Activated CD8-positive, alpha-beta T cell treated with anti-CD3 and anti-CD28 coated beads for 36 hours (primary cell): ENCODE data around the gene CELF2. TPM values are rescaled to one million over a fixed set of nuclear protein-coding genes. Genes with fewer than 3 reads are reported as not detected.
A peak's percentile ranks its signal among the peaks of the same experiment; 100 is the strongest.

Experiments used
- ATAC-seq: fragments of 200-7000 bp; cut with Tn5 transposase; one replicate; pipeline ENCODE4 v1.10.0; 2021; ENCODE audit warnings: mild to moderate bottlenecking, moderate library complexity
- CTCF ChIA-PET: fragments of 350-600 bp; sonication (Branson Sonifier 250); formaldehyde crosslinking; loops from one replicate; lab custom pipeline; 2021; ENCODE audit warnings: antibody characterized with exemption; lab: Charles Lee
- POLR2A ChIA-PET: fragments of 350-600 bp; sonication (Branson Sonifier 250); formaldehyde crosslinking; loops from one replicate; lab custom pipeline; 2021; ENCODE audit warnings: antibody characterized with exemption; lab: Charles Lee
- DNase-seq: peaks from one replicate; pipeline ENCODE4 v3.0.0-alpha.2; 2020
- H3K27ac Mint-ChIP-seq: one replicate; pipeline ENCODE4 v1.8.0; 2021; ENCODE audit warnings: mild to moderate bottlenecking, mixed read lengths
- H3K27me3 Mint-ChIP-seq: one replicate; pipeline ENCODE4 v1.8.0; 2021; ENCODE audit warnings: mixed read lengths
- H3K36me3 Mint-ChIP-seq: one replicate; pipeline ENCODE4 v1.8.0; 2021; ENCODE audit warnings: low read depth, mixed read lengths
- H3K4me1 Mint-ChIP-seq: one replicate; pipeline ENCODE4 v1.8.0; 2021; ENCODE audit warnings: low read depth, mixed read lengths
- H3K4me3 Mint-ChIP-seq: one replicate; pipeline ENCODE4 v1.8.0; 2021; ENCODE audit warnings: mild to moderate bottlenecking, moderate library complexity, mixed read lengths
- H3K9me3 Mint-ChIP-seq: one replicate; pipeline ENCODE4 v1.8.0; 2021; ENCODE audit warnings: mixed read lengths
- intact Hi-C: fragments of 100-400 bp; cut with micrococcal nuclease; formaldehyde crosslinking; loops from one replicate; pipeline ENCODE4 v1.10.0; 2022
- total RNA-seq, 2 experiments: library from RNA; stranded (reverse); gene quantifications; one replicate each; pipeline ENCODE4 v1.2.3, GENCODE V29; 2021
- TF ChIP-seq, protein P1 (sequence below): fragments of 200-600 bp; IDR thresholded peaks from one replicate; pipeline ENCODE4 v1.8.0; 2022; ENCODE audit warnings: antibody characterized with exemption, mild to moderate bottlenecking

Gene CELF2
- total RNA-seq, 2 experiments from 2014 or later = 132 to 133 TPM

DNA sequence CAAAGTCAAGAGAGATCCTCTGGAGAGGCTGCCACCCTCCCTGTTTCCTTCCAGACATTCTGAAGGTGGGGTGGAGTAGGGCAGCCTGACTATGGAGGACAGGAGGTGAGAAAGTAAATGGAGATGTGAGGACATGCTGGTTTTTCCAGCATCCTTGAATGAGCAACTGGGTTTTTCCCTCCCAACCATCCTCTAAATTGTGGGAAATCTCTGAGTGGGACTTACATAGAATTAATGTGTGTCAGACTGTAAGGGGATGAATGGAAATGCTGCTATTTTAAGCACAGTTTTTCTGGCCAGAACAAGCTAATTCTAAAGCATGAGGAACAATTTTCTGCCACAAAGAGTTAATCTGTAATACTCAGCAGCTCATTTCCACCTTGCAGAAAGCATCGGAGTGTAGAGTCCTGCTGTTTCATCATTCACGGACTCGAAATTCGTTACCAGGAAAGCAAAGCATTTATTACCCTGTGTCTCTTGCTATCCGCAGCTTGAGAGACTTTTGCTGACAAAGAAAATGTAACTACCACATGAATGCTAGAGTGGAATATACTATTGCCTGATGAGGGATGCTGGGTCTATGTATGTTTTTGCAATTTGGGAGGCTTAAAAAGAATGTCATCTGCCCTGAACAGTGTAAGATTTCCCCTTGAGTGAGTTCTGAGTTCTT is 213.0 kb downstream of the CELF2 start:
- H3K4me1 Mint-ChIP-seq = peaks cover 96% of the 10 kb centered on the region
- peak overlapping the region; percentile 85 for H3K27ac Mint-ChIP-seq
- H3K27me3 Mint-ChIP-seq = no peaks in the 10 kb centered on the region
- ChIA-PET POLR2A (interaction anchor here (0.8 to 5.2 kb wide), 6 partner anchors 15 to 81 kb away, joined by 3 to 53 read pairs (median 5); no protein-coding TSS in a partner anchor), CTCF (interaction anchor here (1.2 to 2.3 kb wide), 2 partner anchors 39 to 52 kb away, joined by 3 to 9 read pairs; no protein-coding TSS in a partner anchor)
- H3K9me3 Mint-ChIP-seq = no peaks in the 10 kb centered on the region
- ATAC-seq = no peak
- no peak for DNase-seq
- peaks cover 82% of the 10 kb centered on the region for H3K36me3 Mint-ChIP-seq
- H3K4me3 Mint-ChIP-seq = no peak overlapping the region
- intact Hi-C loops = no loop called here
- TF ChIP-seq, protein P1, sequence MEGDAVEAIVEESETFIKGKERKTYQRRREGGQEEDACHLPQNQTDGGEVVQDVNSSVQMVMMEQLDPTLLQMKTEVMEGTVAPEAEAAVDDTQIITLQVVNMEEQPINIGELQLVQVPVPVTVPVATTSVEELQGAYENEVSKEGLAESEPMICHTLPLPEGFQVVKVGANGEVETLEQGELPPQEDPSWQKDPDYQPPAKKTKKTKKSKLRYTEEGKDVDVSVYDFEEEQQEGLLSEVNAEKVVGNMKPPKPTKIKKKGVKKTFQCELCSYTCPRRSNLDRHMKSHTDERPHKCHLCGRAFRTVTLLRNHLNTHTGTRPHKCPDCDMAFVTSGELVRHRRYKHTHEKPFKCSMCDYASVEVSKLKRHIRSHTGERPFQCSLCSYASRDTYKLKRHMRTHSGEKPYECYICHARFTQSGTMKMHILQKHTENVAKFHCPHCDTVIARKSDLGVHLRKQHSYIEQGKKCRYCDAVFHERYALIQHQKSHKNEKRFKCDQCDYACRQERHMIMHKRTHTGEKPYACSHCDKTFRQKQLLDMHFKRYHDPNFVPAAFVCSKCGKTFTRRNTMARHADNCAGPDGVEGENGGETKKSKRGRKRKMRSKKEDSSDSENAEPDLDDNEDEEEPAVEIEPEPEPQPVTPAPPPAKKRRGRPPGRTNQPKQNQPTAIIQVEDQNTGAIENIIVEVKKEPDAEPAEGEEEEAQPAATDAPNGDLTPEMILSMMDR = no peak

DNA sequence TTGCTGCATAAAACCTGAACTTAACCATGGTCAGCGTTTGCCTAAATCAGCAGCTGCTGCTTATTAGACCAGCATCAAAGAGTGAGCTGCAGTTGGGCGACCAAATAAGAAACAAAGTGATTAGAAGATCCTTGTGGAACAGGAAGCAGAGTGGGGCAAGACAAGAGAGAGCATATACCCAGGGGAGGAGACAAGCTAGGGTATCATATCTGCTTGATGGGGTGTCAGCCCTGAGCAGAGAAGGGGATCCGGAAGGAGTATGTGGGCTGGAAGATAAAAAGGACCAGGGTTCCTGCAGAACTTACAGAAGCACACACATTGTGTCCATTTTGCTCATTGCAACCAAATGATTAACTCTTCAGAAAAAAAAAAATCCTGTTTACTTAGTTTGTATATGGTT is 213.6 kb downstream of the CELF2 start:
- Mint-ChIP-seq H3K36me3 (peaks cover 78% of the 10 kb centered on the region), H3K27ac (peak overlapping the region; percentile 85), H3K9me3 (no peaks in the 10 kb centered on the region), H3K27me3 (no peaks in the 10 kb centered on the region), H3K4me1 (peaks cover 96% of the 10 kb centered on the region), H3K4me3 (peak overlapping the region; percentile 2)
- ATAC-seq (no peak), DNase-seq (no peak)
- ChIA-PET POLR2A (interaction anchor here (1.1 to 5.2 kb wide), 8 partner anchors 15 to 82 kb away, joined by 3 to 53 read pairs (median 5); no protein-coding TSS in a partner anchor), CTCF (interaction anchor here (1.2 to 2.3 kb wide), 3 partner anchors 16 to 53 kb away, joined by 3 to 9 read pairs (median 3); no protein-coding TSS in a partner anchor)
- intact Hi-C loops = no loop called here
- TF ChIP-seq, protein P1 = no peak

- H3K4me1 Mint-ChIP-seq = peaks cover 96% of the 10 kb centered on the region
- DNase-seq = no peak
- TF ChIP-seq, protein P1 = no peak
- POLR2A ChIA-PET = interaction anchor here (0.9 to 7.2 kb wide), 14 partner anchors 10 to 83 kb away, joined by 3 to 59 read pairs (median 4); no protein-coding TSS in a partner anchor
- H3K36me3 Mint-ChIP-seq = peaks cover 78% of the 10 kb centered on the region
- CTCF ChIA-PET = interaction anchor here (0.9 to 1.6 kb wide), 6 partner anchors 14 to 119 kb away, joined by 3 to 7 read pairs (median 3); no protein-coding TSS in a partner anchor
- H3K4me3 Mint-ChIP-seq = peak overlapping the region; percentile 9
- H3K9me3 Mint-ChIP-seq = no peaks in the 10 kb centered on the region
- no peaks in the 10 kb centered on the region for H3K27me3 Mint-ChIP-seq
- intact Hi-C loops = no loop called here
- H3K27ac Mint-ChIP-seq = peak overlapping the region; percentile 92
- peak; percentile 52 for ATAC-seq
Measured at GRCh38 chr10:11232222-11232961, 214.7 kb downstream of the CELF2 start.

DNA sequence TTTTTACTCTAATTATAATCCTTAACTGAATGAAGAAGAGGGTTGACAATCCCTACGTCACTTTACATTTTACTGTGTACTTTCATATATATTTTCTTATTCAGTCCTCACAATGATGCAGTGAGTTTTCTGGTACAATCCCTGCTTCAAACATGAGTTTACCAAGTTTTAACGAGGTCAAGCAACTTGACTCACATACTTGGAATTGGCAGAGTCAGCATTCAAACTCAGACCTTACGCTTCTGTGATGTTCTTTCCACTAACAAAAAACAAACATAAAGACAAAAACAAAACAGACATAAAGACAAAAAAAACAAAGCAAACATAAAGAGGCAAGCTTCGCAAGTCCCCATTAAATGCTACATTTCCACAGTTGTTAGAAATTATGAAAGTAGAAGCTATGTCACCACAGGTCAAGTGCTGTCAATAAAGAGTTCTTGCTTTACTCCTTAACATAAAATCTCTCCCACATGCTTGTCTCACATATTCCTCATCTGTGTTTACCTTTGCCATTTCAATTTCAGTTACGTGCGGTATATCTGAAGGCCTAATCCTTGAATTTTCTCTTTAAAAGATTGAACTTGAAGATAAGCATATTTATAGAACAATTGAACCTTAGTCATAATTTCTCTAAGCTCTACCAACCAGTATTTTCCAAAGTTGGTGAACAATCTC is 217.3 kb downstream of the CELF2 start:
- ChIA-PET POLR2A (interaction anchor here (0.7 to 7.2 kb wide), 14 partner anchors 7 to 90 kb away, joined by 3 to 64 read pairs (median 9); no protein-coding TSS in a partner anchor), CTCF (interaction anchor here (0.8 to 2.0 kb wide), 6 partner anchors 8 to 70 kb away, joined by 3 to 14 read pairs (median 4); no protein-coding TSS in a partner anchor)
- H3K36me3 Mint-ChIP-seq = peaks cover 73% of the 10 kb centered on the region
- intact Hi-C loops = no loop called here
- ATAC-seq = peak; percentile 10
- H3K27me3 Mint-ChIP-seq = no peaks in the 10 kb centered on the region
- peak overlapping the region; percentile 92 for H3K27ac Mint-ChIP-seq
- TF ChIP-seq, protein P1 = no peak
- no peak for DNase-seq
- H3K4me1 Mint-ChIP-seq = peaks cover 95% of the 10 kb centered on the region
- H3K4me3 Mint-ChIP-seq = peak overlapping the region; percentile 20
- H3K9me3 Mint-ChIP-seq = no peaks in the 10 kb centered on the region
